Type B pancreatic cell (in vitro differentiated cells): ENCODE data around the gene ZNF614. TPM values are rescaled to one million over a fixed set of nuclear protein-coding genes. Genes with fewer than 3 reads are reported as not detected.
A peak's percentile ranks its signal among the peaks of the same experiment; 100 is the strongest.
"Not testable (repeated sequence)": the region's sequence is repeated elsewhere in the genome, so short reads cannot be mapped to it uniquely, and the experiment has no call there.

Source experiments
- DNase-seq: peaks from one replicate; pipeline ENCODE4 v3.0.0; 2021; ENCODE audit warnings: mixed read lengths; ENCODE audit not compliant: unreplicated experiment; ENCODE audit errors: extremely low spot score
- H3K27ac Mint-ChIP-seq: 2 replicates; pipeline ENCODE4 v1.8.0; 2021; ENCODE audit warnings: mild to moderate bottlenecking, mixed read lengths
- H3K27me3 Mint-ChIP-seq: 2 replicates; pipeline ENCODE4 v1.8.0; 2021; ENCODE audit warnings: mixed read lengths
- H3K36me3 Mint-ChIP-seq: 2 replicates; pipeline ENCODE4 v1.8.0; 2021; ENCODE audit warnings: mixed read lengths
- H3K4me1 Mint-ChIP-seq: one replicate; pipeline ENCODE4 v1.8.0; 2021; ENCODE audit warnings: mixed read lengths; ENCODE audit not compliant: unreplicated experiment
- H3K4me3 Mint-ChIP-seq: 2 replicates; pipeline ENCODE4 v1.8.0; 2021; ENCODE audit warnings: mild to moderate bottlenecking, mixed read lengths
- H3K9me3 Mint-ChIP-seq: 2 replicates; pipeline ENCODE4 v1.8.0; 2021; ENCODE audit warnings: mixed read lengths
- CTCF ChIP-seq: fragments of 200-600 bp; sonication (generic); conservative IDR thresholded peaks from 2 replicates; pipeline ENCODE4 v1.5.0; 2021; ENCODE audit warnings: antibody characterized with exemption, mild to moderate bottlenecking
- long read RNA-seq: library from polyadenylated mRNA; unstranded; transcript quantifications from one replicate; pipeline ENCODE4 v2.0.0, GENCODE V29; 2020
- total RNA-seq: library from RNA; stranded (reverse); gene quantifications from 2 replicates; pipeline ENCODE4 v1.2.1, GENCODE V29; 2021; ENCODE audit warnings: low replicate concordance

The ZNF614 gene
- 10.4 and 14.0 TPM in 2 replicates for total RNA-seq
- long read RNA-seq, full-length matches to known transcripts = 11 of 12 reads
- long read RNA-seq, partial matches to known transcripts = 0 of 12 reads
- long read RNA-seq, other reads (novel, unspliced or antisense) = 1 of 12 reads

GRCh38 chr19:52028027-52028779, at the start of gene ZNF614:
Gene ZNF614, minus strand, starts transcription at chr19:52028379. Its CDS starts 2,634 bp downstream, at chr19:52025745.
- Mint-ChIP-seq H3K27ac (peak within 1 kb of the TSS; percentile 98), H3K4me1 (peaks cover 19% of the 10 kb centered on the region), H3K27me3 (no peaks in the 10 kb centered on the region), H3K36me3 (peaks cover 65% of the 10 kb centered on the region), H3K4me3 (peak within 1 kb of the TSS; percentile 96), H3K9me3 (peaks cover 10% of the 10 kb centered on the region)
- TF ChIP-seq CTCF = no peak
- peak; percentile 90 for DNase-seq

- H3K9me3 Mint-ChIP-seq = peaks cover 50% of the 10 kb centered on the region
- peaks cover 84% of the 10 kb centered on the region for H3K36me3 Mint-ChIP-seq
- no peaks in the 10 kb centered on the region for H3K4me1 Mint-ChIP-seq
- DNase-seq = no peak
- no peaks in the 10 kb centered on the region for H3K27me3 Mint-ChIP-seq
- TF ChIP-seq CTCF = no peak
- no peak overlapping the region for H3K27ac Mint-ChIP-seq
- H3K4me3 Mint-ChIP-seq = no peak overlapping the region
Measured at GRCh38 chr19:52070496-52070895, 42.3 kb upstream of the ZNF614 start.

GRCh38 chr19:52069653-52070052, 41.5 kb upstream of the ZNF614 start:
- no peaks in the 10 kb centered on the region for H3K27me3 Mint-ChIP-seq
- DNase-seq = no peak
- no peaks in the 10 kb centered on the region for H3K4me1 Mint-ChIP-seq
- no peak for TF ChIP-seq CTCF
- H3K27ac Mint-ChIP-seq = no peak overlapping the region
- peaks cover 83% of the 10 kb centered on the region for H3K36me3 Mint-ChIP-seq
- H3K4me3 Mint-ChIP-seq = no peak overlapping the region
- H3K9me3 Mint-ChIP-seq = peaks cover 51% of the 10 kb centered on the region

- no peak for TF ChIP-seq CTCF
- H3K27me3 Mint-ChIP-seq = no peaks in the 10 kb centered on the region
- no peaks in the 10 kb centered on the region for H3K4me1 Mint-ChIP-seq
- H3K27ac Mint-ChIP-seq = no peak overlapping the region
- H3K9me3 Mint-ChIP-seq = peaks cover 48% of the 10 kb centered on the region
- H3K36me3 Mint-ChIP-seq = peaks cover 76% of the 10 kb centered on the region
- H3K4me3 Mint-ChIP-seq = no peak overlapping the region
- no peak for DNase-seq
Measured at GRCh38 chr19:52066258-52066863, 38.2 kb upstream of the ZNF614 start.

- Mint-ChIP-seq H3K4me3 (no peak overlapping the region), H3K9me3 (peaks cover 39% of the 10 kb centered on the region), H3K4me1 (no peaks in the 10 kb centered on the region), H3K36me3 (peaks cover 67% of the 10 kb centered on the region), H3K27ac (no peak overlapping the region), H3K27me3 (no peaks in the 10 kb centered on the region)
- TF ChIP-seq CTCF = no peak
- DNase-seq = no peak
Measured at GRCh38 chr19:52065399-52065798, 37.2 kb upstream of the ZNF614 start.

GRCh38 chr19:52056480-52056879, 28.3 kb upstream of the ZNF614 start:
- H3K9me3 Mint-ChIP-seq = peaks cover 20% of the 10 kb centered on the region

GRCh38 chr19:52051736-52052135, 23.6 kb upstream of the ZNF614 start:
- not testable (repeated sequence) for H3K27me3 Mint-ChIP-seq, H3K4me3 Mint-ChIP-seq, H3K4me1 Mint-ChIP-seq, H3K27ac Mint-ChIP-seq, DNase-seq
- peaks cover 23% of the 10 kb centered on the region for H3K9me3 Mint-ChIP-seq
- peaks cover 39% of the 10 kb centered on the region for H3K36me3 Mint-ChIP-seq

More at GRCh38 chr19:52056480-52056879, 28.3 kb upstream of the ZNF614 start:
- H3K4me1 Mint-ChIP-seq, H3K27me3 Mint-ChIP-seq, H3K4me3 Mint-ChIP-seq, H3K27ac Mint-ChIP-seq, DNase-seq: not testable (repeated sequence)
- peaks cover 48% of the 10 kb centered on the region for H3K36me3 Mint-ChIP-seq
